ENCODE data around the gene EFHB.

DNA sequence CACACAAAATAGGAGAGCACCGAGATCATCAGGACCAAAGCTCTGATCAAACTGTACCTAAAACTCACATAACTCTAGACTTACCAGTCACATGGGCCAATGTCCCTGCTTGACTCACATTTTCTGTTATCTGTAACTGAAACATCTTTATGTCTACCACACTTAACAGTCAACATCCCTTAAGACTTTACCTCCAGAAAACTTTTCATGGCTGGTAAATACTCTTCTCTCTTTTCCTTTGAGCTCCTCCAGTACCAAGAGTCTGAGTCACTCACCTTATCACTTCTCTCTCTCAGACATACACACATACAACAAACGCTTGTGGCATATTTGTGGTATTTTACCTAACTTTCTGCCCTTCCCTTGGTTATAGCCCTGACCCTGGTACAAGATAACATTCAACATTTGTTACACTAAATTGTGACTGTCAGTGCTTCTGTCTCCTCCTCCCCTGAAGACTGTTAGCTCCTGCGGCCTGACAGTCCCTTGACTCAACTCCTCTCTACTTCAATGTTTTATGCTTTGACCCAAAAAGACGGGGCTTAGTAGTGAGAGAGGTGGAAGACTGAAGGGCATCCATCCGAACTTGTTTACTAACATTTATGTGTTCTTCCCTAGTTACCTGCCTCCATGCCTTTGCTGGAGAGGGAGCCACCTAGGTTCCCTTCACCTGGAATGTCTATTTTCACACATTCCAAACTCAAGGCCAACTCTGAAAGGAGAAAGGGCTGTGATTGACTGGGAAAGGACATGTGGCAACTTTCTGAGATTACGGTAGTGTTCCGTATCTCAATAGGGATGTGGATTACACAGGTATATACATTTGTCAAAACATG lies 3.7 kb upstream of the EFHB start:
- TF ChIP-seq, protein P1, sequence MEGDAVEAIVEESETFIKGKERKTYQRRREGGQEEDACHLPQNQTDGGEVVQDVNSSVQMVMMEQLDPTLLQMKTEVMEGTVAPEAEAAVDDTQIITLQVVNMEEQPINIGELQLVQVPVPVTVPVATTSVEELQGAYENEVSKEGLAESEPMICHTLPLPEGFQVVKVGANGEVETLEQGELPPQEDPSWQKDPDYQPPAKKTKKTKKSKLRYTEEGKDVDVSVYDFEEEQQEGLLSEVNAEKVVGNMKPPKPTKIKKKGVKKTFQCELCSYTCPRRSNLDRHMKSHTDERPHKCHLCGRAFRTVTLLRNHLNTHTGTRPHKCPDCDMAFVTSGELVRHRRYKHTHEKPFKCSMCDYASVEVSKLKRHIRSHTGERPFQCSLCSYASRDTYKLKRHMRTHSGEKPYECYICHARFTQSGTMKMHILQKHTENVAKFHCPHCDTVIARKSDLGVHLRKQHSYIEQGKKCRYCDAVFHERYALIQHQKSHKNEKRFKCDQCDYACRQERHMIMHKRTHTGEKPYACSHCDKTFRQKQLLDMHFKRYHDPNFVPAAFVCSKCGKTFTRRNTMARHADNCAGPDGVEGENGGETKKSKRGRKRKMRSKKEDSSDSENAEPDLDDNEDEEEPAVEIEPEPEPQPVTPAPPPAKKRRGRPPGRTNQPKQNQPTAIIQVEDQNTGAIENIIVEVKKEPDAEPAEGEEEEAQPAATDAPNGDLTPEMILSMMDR (IDR thresholded peaks at IDR 0.05; ENCODE audit: low read depth, low read length, poor library complexity, severe bottlenecking) = no peak
- no peak for TF ChIP-seq EZH2phosphoT487 (IDR thresholded peaks at IDR 0.05; ENCODE audit: borderline replicate concordance, low read length)
